Right renal cortex interstitium (tissue), 3 donors: ENCODE results near the gene NCF4. TPM values are rescaled to one million over a fixed set of nuclear protein-coding genes. Genes with fewer than 3 reads are reported as not detected.
A peak's percentile ranks its signal among the peaks of the same experiment; 100 is the strongest.

Experiments used
- DNase-seq, 3 donors: peaks; one replicate each; pipeline ENCODE4 v3.0.0-alpha.2; 2013; ENCODE audit warnings: low read depth in 3 of 3, low spot score in 2 of 3
- polyA plus RNA-seq, 3 donors: library from polyadenylated mRNA; unstranded; fragments of 120-200 nt; gene quantifications; one replicate each; pipeline ENCODE4 v1.2.1, GENCODE V29; 2013; ENCODE audit not compliant: insufficient read length in 3 of 3

The NCF4 gene
- polyA plus RNA-seq, 3 donors: 1.5 to 2.2 (median 1.6) TPM

GRCh38 chr22:36835903-36836302 lies 24.9 kb upstream of the NCF4 start:
- DNase-seq: no peak

GRCh38 chr22:36838119-36839030 lies 22.4 kb upstream of the NCF4 start:
- DNase-seq: no peak

DNA sequence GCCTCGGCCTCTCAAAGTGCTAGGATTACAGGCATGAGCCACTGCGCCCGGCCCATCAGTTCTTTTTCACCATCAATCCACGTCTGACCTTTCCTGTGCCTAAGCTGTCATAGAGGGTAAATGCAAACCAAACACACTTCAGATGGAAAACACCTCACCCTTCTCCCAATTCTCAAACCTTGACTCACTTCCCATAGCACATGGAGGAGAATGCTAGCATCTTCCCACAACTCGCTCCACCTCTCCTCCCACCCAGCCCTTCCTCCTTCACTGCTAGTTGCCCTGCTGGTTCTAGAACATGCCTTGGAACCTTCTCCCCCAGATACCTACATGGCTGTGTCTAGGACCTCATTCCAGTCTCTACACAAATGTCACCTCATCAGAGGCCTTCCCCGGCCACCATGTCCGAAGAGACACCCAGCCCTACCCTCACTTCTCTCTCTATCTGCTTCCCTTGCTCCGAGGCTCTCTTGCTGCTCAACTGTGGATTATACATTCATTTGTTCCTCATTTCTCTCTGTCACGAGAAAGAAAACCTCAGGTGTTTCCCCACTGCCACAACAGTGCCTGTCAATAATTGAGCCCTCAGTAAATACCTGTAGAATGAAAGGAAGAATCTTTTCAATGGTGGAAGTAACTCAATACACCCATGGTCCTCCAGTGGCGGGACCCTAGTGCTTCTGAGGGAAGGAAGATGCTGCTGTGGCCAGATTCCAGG lies 21.3 kb upstream of the NCF4 start:
- DNase-seq: no peak

- no peak for DNase-seq
Observed at GRCh38 chr22:36840106-36840505, 20.7 kb upstream of the NCF4 start.

GRCh38 chr22:36846271-36846670 lies 14.5 kb upstream of the NCF4 start:
- DNase-seq: no peak

- no peak for DNase-seq
Observed at GRCh38 chr22:36846949-36847348, 13.9 kb upstream of the NCF4 start.

DNA sequence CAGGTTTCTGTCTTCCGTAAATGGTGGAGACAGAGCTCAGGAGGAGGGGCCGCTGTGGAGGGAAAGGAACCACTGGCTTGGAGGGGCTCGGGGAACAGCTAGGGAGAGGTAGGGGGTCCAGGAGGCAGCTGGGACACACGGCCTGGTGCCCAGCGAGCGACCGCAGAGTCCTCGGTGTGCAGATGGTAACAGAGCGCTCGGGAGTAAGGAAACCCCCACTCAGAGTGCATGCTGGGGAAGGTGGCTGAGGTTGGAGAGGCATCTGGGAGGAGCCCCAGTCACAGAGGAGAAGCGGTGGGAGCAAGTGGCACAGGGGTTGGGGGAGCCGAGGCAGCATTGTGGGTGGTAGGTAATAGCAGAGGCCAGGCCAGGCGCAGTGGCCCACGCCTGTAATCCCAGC lies 10.8 kb upstream of the NCF4 start:
- no peak for DNase-seq

DNA sequence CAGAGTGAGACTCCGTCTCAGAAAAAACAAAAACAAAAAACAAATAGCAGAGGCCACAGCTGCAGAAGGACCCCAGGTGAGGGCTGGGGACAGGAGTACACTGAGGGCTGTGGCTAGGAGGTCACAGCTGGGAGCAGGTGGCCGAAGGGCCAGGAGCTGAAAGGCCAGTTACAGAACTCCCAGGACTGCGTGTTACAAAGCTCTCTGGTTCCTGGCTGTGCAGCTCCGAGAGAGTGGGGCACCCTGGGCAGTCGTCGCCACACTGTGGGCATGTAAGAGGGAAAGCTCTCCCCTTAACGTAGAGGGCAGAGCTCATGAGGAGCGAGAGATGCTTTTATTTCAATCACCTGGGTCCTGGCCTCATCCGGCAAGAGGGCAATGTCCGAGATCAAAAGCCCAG lies 10.1 kb upstream of the NCF4 start:
- no peak for DNase-seq

- DNase-seq: no peak
Observed at GRCh38 chr22:36852056-36852973, 8.5 kb upstream of the NCF4 start.

- peak in 1 of 3 donors; percentile 17 for DNase-seq
Observed at GRCh38 chr22:36853407-36854099, 7.3 kb upstream of the NCF4 start.

- no peak for DNase-seq
Observed at GRCh38 chr22:36855478-36855877, 5.3 kb upstream of the NCF4 start.

DNA sequence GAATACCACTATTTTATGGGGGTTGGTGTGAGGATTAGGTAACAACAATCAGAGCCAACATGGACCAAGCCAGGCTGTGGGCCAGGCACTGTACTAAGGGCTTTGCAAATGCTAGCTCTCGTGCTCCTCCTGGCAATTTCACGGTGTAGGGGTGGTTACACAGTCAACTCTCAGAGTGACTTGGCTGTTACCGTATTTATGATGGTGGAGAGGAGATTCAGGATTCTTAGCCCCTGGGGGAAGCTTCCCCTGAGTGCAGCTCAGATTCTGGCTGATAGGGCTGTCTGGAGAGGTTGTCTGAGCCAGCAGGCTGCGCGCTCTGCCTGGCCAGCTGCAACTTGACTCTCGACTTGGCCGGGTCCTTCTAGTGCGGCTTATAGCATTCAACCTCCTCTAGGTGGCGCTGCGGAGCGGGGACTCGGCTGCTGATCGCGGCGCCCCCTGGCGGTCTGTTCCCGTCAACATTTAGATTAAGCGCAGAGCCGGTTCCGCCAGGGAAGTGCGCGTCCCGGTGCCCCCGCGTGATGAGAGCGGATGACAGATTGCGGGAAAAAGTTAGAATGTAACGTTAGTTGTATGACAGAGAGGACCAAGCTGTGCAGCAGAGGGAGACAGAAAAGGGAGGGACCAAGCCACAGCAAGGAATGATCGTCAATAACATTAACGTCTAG lies 4.5 kb upstream of the NCF4 start:
- peak; percentile 75 to 81 (median 75) for DNase-seq

DNA sequence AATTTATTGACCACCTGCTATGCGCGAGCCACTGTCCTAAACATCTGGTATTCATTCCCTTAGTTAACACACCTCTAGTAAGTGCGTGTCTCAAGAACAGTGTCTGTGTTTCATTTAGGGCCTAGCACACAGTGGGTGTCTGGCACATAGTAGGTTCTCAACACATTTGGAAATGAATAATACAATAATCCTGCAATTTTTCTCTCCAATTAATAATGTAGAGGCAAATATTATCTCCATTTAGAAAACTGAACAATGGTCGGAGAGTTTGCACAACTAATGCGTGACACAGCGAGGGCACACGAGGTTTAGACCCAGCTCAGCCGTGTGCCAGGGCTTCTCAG lies 4.0 kb upstream of the NCF4 start:
- DNase-seq: no peak

DNA sequence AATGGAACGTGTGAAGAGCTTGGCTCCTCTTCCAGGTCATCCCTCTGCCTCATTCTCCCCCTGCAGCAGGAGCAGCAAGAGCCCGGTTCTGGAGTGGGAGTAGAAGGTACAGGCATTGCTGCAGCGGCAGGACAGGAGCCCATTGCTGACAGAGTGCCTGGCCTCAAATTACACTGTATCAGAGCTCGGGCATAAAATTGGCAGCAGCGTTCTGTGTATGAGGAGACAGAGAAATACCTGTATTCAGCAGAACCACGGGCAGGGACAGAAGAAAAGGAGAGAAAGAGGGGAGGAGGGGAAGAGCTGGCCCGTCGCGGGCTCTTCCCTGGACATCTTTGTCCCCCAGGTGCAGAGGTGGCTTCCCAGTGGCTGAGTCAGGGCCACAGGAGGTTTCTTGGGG lies 2.6 kb upstream of the NCF4 start:
- DNase-seq: no peak

DNA sequence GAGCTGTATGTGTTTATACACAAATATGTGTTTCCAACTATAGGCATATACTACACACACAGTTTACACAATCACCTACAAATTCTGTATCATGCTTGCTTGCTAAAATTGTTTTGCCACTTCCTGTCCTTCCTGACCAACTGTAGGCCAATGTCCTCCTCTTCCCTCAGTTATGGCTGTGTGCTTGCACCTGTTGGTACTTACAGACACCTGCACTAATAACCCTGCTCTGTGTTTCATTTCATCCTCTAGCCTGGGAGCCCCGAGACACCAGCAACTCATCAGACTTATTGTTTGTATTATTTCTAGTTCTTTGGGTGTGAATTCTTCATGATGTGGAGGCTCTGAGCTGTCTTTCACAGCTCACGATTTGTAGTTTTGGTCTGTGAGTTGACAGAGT lies 1.8 kb upstream of the NCF4 start:
- no peak for DNase-seq

DNA sequence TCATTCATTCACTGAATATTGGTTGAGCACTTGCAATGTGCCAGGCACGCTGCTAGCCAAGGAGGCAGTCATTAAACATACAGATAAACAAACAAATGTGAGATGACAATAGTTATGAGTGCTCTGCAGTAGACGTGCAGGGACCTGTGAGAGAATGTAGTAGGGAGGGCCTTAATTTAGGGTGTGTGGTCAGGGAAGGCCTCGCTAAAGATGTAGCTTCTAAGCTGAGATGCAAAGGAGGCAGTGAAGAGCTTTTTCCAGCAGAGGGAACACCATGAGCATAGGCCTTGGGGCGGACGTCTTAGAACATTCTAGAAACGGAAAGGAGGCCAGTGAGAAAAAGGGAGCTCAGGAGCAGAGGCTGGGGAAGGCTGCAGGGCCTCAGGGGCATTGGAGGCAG lies 789 bp upstream of the NCF4 start:
- no peak for DNase-seq

- DNase-seq: no peak
Observed at GRCh38 chr22:36860438-36860820, 377 bp upstream of the NCF4 start.

DNA sequence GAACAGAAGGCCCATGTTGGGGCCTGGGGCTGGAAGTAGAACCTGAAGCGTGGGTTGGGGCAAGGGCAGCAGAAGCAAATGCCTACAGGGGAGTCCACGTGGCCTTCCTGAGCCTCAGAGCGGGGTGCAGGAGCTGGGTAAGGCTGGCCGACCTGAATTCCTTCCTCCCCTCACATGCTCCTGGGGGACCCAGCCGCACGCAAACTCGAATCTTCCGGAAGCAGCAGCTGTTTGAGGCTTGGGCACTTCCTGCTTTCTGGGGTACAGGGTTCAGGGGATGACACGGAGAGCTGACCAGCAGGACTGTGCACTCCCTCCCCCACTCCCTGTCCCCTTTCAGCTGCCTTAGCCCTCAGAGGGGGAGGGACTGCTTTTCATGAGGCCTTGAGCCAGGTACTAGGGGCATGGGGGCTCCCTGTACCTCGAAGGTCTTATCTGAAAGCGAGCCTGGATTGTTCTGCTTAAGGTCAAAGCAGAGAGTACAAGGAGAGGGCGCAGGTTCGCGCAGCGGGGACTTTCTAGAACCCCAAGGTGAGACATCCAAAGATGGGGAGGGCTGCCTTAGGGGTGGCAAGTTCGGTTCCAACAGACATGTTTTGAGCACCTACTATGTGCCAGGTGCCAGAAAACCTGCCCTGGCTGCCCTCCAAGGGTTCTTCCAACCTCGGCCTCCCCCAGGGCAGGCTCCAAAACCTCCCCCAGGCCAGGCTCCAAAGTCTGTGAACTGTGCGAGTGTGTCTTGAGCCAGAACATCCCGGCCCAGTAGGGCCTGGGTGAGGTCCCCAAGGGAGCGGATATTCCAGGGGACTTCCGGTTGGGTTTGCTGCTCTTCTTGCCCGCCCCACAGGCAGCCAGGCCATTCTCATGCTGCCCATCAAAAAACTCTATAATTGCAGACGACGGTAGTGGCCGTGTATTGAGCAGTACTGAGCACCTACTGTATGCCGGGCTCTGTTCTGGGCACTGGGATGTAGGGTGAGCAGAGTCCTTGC lies 1.7 kb downstream of the NCF4 start:
- no peak for DNase-seq

DNA sequence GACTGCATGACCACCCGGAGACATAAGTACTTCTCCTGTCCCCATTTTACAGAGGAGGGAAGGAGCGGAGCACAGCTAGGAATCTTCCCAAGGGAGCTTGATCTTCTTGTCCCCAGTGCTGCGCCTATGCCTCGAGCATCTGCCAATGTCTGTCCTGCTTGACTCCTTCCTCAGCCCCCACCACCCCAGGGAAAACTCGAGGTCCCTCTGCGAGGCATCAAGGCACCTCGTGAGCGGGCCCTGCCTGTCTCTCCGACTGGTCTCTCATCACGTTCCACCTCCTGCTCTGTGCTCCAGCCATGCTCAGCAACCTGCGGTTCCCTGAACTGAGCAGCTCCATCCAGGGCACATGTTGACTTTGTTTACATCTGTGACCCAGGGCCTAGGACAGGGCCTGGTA lies 2.5 kb downstream of the NCF4 start:
- DNase-seq: no peak
